CD4-positive, alpha-beta T cell treated with Interleukin-1 beta for 1 hour (primary cell): Measurements from ENCODE around the gene GNB4.

Experiments
- DNase-seq, 2 donors: peaks; one replicate each; pipeline ENCODE4 v3.0.0-alpha.2; 2020 to 2022

Gene GNB4

GRCh38 chr3:179432451-179432850 is 18.8 kb downstream of the GNB4 start:
- no peak for DNase-seq

- DNase-seq: peak in 1 of 2 donors; percentile 3
These were observed 19.2 kb downstream of the GNB4 start for GRCh38 chr3:179432021-179432420.

GRCh38 chr3:179430277-179430870 is 20.9 kb downstream of the GNB4 start:
- DNase-seq: no peak

- DNase-seq: no peak
These were observed 22.3 kb downstream of the GNB4 start for GRCh38 chr3:179428876-179429548.

DNA sequence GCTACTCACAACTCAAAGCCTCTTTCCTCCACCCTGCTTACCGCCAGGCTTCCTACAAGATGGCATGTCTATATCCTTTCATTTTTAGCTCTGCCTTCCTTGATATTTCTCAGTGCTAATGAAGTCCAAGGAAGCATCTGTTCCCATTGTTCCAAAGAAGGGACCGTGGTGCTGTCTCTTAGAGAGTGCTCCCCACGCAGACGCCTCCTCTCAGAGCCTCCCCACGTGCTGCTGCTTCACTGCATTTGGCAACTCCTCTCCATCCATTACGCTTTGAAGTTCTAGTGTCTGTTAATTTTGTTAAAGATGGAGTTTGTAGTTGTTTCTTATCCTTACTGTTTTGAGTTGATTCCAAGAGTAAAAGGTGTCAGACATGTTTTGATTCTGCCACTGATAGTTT is 26.2 kb downstream of the GNB4 start:
- DNase-seq: no peak

DNA sequence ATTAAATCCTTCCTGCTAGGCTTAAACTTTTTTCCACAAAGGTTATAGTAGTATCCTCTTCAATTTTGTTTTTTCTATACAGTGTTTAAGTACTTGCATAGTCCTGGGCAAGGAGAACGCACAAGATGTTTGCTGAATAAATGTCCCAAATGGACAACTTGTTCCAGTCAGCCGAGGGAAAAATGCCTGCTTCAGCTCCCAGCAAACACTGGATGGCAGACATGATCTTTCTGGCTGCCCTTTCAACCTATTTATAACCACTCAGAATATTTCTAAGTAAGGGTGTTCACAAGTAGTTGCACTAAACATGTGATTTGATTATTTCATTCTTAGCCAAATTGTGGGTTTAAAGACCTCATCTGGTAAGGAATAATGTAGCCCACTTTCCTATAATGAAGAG is 29.8 kb downstream of the GNB4 start:
- DNase-seq: no peak

- DNase-seq: no peak
These were observed 32.7 kb downstream of the GNB4 start for GRCh38 chr3:179418610-179419009.

GRCh38 chr3:179416681-179417080 is 34.6 kb downstream of the GNB4 start:
- no peak for DNase-seq

GRCh38 chr3:179415377-179415776 is 35.9 kb downstream of the GNB4 start:
- no peak for DNase-seq

DNA sequence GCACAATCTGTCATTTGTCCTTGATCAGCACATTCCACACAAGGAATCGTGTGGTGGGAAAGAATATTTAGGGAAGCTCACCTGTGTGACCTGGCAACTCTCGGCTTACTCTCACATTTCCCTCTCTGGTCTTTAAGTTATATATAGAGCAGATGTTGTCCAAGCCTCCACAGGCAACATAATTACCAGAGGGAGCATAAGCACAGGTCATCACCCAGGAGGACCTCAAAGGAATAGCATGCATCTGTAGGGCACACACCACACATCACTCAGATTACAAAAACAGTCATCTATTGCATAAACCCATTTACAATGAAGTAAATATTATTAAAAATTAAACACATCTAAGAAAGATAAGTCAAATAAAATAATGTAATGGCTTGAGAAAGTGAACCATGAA is 36.5 kb downstream of the GNB4 start:
- DNase-seq: no peak

DNA sequence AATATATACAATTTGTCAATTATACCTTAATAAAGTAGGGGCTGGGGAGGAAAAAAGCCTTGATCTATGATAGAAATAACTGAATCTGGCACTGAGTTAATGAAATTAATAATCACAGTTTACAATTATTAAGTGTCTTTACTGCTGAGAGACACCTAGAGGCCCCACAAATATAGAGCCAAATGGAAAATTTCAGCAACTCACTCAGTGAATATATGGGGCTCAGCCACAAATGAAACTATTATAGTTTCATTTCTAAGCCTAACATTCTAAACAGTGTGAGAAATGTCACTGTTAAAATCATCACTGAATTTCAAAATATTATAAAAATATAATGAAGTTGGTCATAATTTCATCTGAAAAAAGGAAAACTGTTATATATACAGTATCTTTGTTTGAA is 40.3 kb downstream of the GNB4 start:
- DNase-seq: no peak

DNA sequence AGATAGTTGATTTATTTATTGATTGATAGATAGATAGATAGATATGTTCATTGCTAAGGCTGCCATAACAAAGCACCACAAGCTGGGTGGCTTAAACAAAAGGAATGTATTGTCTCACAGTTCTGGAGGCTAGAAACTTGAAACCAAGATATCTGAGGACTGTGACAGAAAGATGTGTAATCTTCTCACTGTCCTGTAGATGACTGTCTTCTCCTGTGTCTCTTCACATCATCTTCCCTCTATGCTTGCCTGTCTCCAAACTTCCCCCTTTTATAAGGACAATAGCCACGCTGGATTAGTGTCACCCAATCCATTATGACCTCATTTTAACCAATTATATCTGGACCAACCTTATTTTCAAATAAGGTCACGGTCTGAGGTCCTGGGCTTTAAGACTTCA is 40.9 kb downstream of the GNB4 start:
- no peak for DNase-seq

- no peak for DNase-seq
These were observed 47.0 kb downstream of the GNB4 start for GRCh38 chr3:179404307-179404706.

- DNase-seq: no peak
These were observed 48.3 kb downstream of the GNB4 start for GRCh38 chr3:179402963-179403362.

DNA sequence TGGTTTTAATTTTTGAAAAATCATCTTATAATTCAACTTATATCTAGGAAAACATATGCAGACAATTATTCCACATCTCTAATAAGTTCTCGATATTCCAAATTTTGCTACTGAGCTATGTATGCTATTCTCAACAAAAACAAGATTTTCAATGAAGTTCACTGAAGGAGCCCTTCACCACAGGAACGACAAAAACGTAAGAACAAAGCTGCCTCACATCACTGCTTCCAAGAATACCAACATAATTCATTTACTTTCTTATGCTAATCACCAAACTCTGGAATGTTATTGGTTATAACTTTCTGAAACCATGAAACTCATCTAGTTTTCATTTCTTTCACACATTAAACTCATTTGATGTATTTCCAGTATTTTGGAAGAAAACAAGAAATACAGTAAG is 49.7 kb downstream of the GNB4 start:
- no peak for DNase-seq

GRCh38 chr3:179398574-179399231 is 52.6 kb downstream of the GNB4 start:
- DNase-seq: no peak

- DNase-seq: no peak
These were observed 59.4 kb downstream of the GNB4 start for GRCh38 chr3:179391906-179392305.

DNA sequence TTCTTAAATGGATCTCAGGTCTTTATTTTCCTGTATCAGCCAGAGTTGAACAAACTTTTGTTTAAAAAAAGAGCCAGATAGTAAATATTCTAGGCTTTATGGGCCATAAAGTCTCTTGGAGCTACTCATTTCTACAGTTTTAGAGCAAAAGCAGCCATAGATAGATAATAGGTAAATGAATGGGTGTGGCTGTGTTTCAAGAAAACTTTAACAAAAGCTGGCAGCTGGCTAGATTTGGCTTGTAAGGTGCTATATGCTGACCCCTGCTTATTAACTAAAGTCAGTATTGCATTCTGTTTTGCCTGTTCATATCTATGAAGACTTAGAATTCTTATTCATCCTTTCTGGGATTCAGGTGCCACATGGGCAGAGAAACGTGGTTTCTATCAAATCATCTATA is 74.8 kb downstream of the GNB4 start:
- no peak for DNase-seq

DNA sequence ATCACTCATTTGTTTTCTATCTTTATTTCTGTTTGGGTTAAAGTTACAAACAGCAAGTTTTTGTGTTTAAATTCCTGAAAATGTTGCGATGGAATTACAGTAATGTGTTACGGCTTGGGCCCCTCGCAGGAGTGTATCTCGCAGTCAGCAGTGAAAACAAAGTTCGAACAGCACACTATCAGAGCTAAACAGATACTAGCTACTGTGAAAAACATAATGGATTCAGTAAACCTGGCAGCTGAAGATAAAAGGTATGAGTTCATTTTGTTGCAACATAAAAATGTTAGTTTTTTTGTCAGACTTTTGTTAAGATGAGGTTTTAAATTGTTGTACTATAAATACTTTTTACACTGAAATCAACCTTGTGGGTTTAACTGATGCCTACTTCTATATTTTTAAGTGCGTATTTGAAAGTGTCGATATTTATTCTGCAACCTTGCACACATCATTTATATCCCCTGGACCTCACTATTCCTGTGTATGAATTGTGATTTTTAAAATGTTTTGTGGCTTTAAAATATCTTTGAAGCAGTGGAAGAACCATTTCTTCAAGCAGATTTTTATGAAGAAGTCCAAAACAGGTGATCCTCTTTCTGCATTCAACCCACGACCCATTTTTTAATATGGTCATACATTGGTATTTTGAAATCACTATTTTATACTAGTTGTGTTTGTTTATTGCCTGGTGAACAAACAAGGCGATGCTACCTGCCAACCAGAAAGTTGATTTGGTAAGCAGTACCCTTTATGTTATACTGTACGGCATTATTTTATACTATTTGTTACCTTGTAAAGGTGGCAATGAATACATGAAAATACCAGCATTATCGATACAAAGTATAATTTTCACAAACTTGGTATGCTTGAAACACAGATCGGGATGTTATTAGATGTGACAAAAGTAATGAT is 75.9 kb downstream of the GNB4 start:
- DNase-seq: no peak

- no peak for DNase-seq
These were observed 77.3 kb downstream of the GNB4 start for GRCh38 chr3:179373938-179374337.

DNA sequence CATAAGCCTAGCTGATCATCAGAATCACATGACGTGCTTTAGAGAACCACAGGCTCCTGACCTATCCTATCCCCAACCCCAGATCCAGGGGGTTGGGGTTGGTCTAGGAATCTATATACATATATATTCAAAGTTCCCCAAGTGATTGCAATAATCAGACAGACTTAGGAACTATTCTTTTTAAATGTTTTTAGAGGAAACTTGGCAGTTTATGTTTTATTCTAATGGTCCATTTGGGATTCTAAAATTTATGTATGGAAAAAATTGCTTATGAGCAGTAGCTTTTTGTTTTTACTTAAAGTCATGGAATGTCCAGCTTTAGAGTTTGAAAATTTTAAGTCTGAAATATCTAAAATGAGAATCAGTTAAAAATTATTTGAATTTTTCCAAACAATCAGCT is 81.6 kb downstream of the GNB4 start:
- DNase-seq: no peak

- DNase-seq: no peak
These were observed 87.9 kb downstream of the GNB4 start for GRCh38 chr3:179363332-179363731.

- no peak for DNase-seq
These were observed 95.3 kb downstream of the GNB4 start for GRCh38 chr3:179355996-179356395.
